ENCODE results near the gene WASF3. TPM values are rescaled to one million over a fixed set of nuclear protein-coding genes. Genes with fewer than 3 reads are reported as not detected.

WASF3 gene
- total and polyA plus RNA-seq, 2 experiments from 2014 or later, result 9.9 to 20.7 TPM

DNA sequence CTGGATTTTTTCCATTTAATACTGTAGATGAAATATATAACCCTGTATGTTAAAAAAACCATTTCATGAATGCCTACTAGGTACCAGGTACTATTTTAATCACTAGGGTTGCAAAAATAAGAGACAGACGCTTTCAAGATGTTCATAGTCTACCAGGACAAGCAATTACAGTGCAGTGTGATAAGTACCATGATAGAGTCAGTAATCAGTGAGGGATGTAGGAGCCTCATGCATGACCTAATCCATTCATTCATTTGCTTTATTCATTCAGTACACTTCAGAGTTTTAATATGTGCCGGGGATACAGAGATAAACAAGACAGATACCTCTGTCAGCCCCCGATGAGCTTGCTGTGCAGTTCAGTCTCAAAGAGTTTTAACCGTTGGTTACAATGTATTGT, 3.0 kb downstream of the WASF3 start:
- no peak overlapping the region for H3K27ac Mint-ChIP-seq
- H3K36me3 Mint-ChIP-seq (ENCODE audit: low read depth), result no peaks in the 10 kb centered on the region; the same call in 2 of the 3 replicates
- Histone ChIP-seq H2AFZ (no peak overlapping the region), H3K36me3 (ENCODE audit: insufficient read depth) (no peaks in the 10 kb centered on the region), H3K79me2 (replicated peaks; ENCODE audit: insufficient read depth) (peaks cover 55% of the 10 kb centered on the region), H3K27me3 (ENCODE audit: insufficient read depth) (peaks cover 39% of the 10 kb centered on the region), H4K20me1 (replicated peaks; ENCODE audit: insufficient read depth) (peaks cover 20% of the 10 kb centered on the region), H3K27ac (ENCODE audit: low read depth) (no peak overlapping the region), H3K4me2 (no peak overlapping the region), H3F3A (replicated peaks; ENCODE audit: low read depth) (no peaks in the 10 kb centered on the region), H3K4me1 (ENCODE audit: insufficient read depth) (peaks cover 24% of the 10 kb centered on the region), H3K4me3 (no peak overlapping the region), H3K9me2 (ENCODE audit: insufficient read depth) (no peaks in the 10 kb centered on the region)
- no peak for DNase-seq (ENCODE audit: low spot score)
- H3K4me3 Mint-ChIP-seq, result no peak overlapping the region
- no peak for ATAC-seq
- no peaks in the 10 kb centered on the region; the same call in 1 of the 3 replicates for H3K9me3 Mint-ChIP-seq
- H3K4me1 Mint-ChIP-seq, result peaks cover 14% of the 10 kb centered on the region
- peaks cover 11% of the 10 kb centered on the region for H3K27me3 Mint-ChIP-seq (ENCODE audit: insufficient read depth, low read depth, poor library complexity)
- TF ChIP-seq ZNF114 (CRISPR knock-in tag; IDR thresholded peaks at IDR 0.05), result no peak
- TF ChIP-seq POLR2AphosphoS5 (IDR thresholded peaks at IDR 0.05; ENCODE audit: low read depth), result no peak
- TF ChIP-seq, protein P1, sequence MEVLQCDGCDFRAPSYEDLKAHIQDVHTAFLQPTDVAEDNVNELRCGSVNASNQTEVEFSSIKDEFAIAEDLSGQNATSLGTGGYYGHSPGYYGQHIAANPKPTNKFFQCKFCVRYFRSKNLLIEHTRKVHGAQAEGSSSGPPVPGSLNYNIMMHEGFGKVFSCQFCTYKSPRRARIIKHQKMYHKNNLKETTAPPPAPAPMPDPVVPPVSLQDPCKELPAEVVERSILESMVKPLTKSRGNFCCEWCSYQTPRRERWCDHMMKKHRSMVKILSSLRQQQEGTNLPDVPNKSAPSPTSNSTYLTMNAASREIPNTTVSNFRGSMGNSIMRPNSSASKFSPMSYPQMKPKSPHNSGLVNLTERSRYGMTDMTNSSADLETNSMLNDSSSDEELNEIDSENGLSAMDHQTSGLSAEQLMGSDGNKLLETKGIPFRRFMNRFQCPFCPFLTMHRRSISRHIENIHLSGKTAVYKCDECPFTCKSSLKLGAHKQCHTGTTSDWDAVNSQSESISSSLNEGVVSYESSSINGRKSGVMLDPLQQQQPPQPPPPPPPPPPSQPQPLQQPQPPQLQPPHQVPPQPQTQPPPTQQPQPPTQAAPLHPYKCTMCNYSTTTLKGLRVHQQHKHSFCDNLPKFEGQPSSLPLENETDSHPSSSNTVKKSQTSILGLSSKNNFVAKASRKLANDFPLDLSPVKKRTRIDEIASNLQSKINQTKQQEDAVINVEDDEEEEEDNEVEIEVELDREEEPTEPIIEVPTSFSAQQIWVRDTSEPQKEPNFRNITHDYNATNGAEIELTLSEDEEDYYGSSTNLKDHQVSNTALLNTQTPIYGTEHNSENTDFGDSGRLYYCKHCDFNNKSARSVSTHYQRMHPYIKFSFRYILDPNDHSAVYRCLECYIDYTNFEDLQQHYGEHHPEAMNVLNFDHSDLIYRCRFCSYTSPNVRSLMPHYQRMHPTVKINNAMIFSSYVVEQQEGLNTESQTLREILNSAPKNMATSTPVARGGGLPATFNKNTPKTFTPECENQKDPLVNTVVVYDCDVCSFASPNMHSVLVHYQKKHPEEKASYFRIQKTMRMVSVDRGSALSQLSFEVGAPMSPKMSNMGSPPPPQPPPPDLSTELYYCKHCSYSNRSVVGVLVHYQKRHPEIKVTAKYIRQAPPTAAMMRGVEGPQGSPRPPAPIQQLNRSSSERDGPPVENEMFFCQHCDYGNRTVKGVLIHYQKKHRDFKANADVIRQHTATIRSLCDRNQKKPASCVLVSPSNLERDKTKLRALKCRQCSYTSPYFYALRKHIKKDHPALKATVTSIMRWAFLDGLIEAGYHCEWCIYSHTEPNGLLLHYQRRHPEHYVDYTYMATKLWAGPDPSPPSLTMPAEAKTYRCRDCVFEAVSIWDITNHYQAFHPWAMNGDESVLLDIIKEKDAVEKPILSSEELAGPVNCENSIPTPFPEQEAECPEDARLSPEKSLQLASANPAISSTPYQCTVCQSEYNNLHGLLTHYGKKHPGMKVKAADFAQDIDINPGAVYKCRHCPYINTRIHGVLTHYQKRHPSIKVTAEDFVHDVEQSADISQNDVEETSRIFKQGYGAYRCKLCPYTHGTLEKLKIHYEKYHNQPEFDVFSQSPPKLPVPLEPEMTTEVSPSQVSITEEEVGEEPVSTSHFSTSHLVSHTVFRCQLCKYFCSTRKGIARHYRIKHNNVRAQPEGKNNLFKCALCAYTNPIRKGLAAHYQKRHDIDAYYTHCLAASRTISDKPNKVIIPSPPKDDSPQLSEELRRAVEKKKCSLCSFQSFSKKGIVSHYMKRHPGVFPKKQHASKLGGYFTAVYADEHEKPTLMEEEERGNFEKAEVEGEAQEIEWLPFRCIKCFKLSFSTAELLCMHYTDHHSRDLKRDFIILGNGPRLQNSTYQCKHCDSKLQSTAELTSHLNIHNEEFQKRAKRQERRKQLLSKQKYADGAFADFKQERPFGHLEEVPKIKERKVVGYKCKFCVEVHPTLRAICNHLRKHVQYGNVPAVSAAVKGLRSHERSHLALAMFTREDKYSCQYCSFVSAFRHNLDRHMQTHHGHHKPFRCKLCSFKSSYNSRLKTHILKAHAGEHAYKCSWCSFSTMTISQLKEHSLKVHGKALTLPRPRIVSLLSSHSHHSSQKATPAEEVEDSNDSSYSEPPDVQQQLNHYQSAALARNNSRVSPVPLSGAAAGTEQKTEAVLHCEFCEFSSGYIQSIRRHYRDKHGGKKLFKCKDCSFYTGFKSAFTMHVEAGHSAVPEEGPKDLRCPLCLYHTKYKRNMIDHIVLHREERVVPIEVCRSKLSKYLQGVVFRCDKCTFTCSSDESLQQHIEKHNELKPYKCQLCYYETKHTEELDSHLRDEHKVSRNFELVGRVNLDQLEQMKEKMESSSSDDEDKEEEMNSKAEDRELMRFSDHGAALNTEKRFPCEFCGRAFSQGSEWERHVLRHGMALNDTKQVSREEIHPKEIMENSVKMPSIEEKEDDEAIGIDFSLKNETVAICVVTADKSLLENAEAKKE (CRISPR knock-in tag; IDR thresholded peaks at IDR 0.05), result no peak
- TF ChIP-seq JUNB (IDR thresholded peaks at IDR 0.05; ENCODE audit: unreplicated experiment), result no peak

GRCh38 chr13:26561067-26561466, 3.6 kb downstream of the WASF3 start:
- no peak overlapping the region for H2AFZ ChIP-seq
- H3K4me3 ChIP-seq, result no peak overlapping the region
- H3K27ac ChIP-seq (ENCODE audit: low read depth), result no peak overlapping the region
- H3K27ac Mint-ChIP-seq, result no peak overlapping the region
- H3K79me2 ChIP-seq (replicated peaks; ENCODE audit: insufficient read depth), result peaks cover 61% of the 10 kb centered on the region
- H3K9me3 Mint-ChIP-seq, result no peaks in the 10 kb centered on the region; the same call in 2 of the 3 replicates
- no peaks in the 10 kb centered on the region for H3F3A ChIP-seq (replicated peaks; ENCODE audit: low read depth)
- no peaks in the 10 kb centered on the region for H3K36me3 ChIP-seq (ENCODE audit: insufficient read depth)
- H3K4me2 ChIP-seq, result no peak overlapping the region
- peaks cover 24% of the 10 kb centered on the region for H4K20me1 ChIP-seq (replicated peaks; ENCODE audit: insufficient read depth)
- H3K9me2 ChIP-seq (ENCODE audit: insufficient read depth), result no peaks in the 10 kb centered on the region
- H3K27me3 Mint-ChIP-seq (ENCODE audit: insufficient read depth, low read depth, poor library complexity), result peaks cover 11% of the 10 kb centered on the region
- peaks cover 14% of the 10 kb centered on the region for H3K4me1 Mint-ChIP-seq
- no peak overlapping the region for H3K4me3 Mint-ChIP-seq
- peaks cover 36% of the 10 kb centered on the region for H3K27me3 ChIP-seq (ENCODE audit: insufficient read depth)
- DNase-seq (ENCODE audit: low spot score), result no peak
- no peaks in the 10 kb centered on the region; the same call in 2 of the 3 replicates for H3K36me3 Mint-ChIP-seq (ENCODE audit: low read depth)
- H3K4me1 ChIP-seq (ENCODE audit: insufficient read depth), result peaks cover 24% of the 10 kb centered on the region
- no peak for ATAC-seq
- TF ChIP-seq ZNF114 (CRISPR knock-in tag; IDR thresholded peaks at IDR 0.05), result no peak
- no peak for TF ChIP-seq EZH2 (IDR thresholded peaks at IDR 0.05; ENCODE audit: low read depth, unreplicated experiment)
- TF ChIP-seq REST (IDR thresholded peaks at IDR 0.05; ENCODE audit: unreplicated experiment), result no peak

Data from GM23338 (cell line).